HG02870 (cell line): ENCODE data around the gene TMCC3.

Source experiments
- ATAC-seq: cut with Tn5 transposase; IDR thresholded peaks from one replicate; pipeline ENCODE4 v1.9.1; 2021; ENCODE audit warnings: mild to moderate bottlenecking, moderate library complexity; ENCODE audit not compliant: unreplicated experiment

The TMCC3 gene

DNA sequence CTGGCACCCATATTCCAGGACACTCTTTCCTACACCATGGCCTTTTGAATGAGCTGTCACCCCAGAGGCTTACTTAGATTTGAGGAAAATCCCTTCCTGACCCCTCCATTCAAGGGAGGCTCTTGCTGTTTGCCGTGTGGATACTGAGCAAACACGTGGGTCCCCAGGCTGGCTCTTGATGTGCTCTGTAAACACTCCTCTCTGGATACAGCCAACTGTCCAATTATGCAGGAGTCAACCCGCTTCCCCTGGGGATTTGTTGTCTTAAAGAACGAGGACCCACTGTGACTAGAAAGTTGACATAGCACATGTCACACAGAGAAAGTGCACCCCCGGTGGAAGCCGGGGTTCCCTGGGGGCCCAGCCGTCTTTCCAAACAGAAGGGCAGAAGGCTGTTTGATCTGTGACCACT, 114.8 kb downstream of the TMCC3 start:
- ATAC-seq, result no peak

DNA sequence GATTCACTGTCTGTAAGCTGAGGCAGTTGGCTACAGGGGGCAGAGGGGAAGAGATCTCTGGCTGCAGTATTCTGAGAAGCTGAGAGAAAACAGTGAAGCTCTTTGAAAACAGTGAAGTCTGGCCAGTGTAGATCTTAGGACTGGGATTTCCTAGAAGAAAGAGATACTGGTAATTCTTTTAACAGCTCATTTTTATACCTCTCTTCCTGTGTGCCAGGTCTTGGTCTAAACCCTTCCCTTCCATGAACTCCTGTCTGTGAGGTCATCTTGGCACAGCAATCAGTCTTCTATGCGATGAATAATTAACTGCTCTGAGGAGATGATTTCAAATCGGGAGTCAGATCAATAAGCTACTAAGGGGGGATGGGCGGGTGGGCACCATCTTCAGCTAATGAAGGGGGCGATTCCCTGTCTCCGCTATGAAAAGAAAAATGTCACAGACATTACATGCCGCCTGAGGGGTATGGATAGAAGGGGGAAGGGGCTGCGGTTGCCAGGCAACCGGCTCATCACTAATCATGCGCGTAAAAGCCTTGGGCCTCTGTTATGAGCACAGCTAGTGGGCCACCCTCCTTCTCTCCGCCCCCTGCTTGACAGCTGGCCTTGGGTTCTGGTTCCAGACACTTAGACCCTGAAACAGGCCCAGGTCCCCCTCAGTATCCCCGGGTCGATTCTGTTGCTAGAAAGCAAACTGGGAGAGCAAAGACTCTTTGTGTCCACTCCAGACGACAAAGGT, 115.4 kb downstream of the TMCC3 start:
- ATAC-seq, result no peak

DNA sequence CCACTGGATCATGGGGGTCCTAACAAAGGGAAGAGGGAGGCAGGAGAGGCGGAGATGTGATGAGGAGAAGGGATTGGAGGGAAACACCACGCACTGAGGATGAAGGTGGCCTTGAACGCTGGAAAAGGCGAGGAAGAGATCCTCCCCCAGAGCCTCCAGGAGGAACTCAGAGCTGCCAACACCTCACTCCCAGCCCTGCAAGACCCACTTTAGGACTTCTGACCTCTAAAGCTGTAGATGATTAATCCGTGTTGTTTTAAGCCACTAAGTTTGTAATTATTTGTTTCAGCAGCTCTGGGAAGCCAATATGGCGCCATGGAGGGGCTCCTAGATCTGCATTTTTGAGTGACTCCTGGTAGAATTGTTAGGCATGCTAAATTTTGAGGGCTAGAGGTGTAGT, 116.1 kb downstream of the TMCC3 start:
- ATAC-seq, result no peak

DNA sequence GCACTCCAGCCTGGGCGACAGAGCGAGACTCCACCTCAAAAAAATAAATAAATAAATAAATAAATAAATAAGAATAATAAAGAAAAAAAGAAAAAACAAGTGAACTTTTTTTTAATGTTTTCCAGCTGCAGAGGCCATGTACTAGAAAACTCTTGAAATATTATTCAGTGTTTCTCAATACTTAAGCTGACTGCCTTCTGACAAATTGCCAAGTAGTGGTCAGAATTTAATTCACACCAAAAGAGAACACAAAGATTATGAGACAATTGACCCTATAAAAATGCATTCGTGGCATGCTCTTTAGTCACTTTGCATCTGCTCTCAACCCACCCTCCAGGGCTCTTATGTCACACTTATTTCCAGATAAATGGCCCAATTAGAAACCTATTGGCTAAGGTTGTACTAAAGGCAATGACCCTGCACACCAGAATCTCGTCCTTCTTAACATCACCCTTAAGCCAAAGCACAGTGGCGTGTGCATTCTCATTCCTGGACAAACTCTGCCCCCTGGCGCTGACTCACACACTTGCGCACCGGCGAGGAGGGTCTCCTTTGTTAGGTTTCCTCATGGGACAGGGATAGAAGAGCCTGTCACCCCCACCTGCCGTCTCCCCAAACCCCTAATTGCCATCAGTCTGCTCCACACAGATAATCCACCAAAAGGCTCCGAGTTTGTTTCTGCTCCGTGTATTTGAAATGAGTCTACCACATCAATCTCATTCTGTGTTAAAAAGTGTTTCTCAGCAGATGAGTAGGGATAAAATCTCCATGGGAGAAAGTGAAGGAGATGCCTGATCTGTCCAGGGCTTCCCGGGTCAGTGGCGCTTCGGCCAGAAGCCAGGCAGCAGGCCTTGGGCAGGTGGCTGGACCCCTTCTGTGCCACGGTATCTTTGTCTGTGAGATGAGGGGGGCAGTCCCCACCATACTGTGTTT, 117.6 kb downstream of the TMCC3 start:
- ATAC-seq, result peak; percentile 81

DNA sequence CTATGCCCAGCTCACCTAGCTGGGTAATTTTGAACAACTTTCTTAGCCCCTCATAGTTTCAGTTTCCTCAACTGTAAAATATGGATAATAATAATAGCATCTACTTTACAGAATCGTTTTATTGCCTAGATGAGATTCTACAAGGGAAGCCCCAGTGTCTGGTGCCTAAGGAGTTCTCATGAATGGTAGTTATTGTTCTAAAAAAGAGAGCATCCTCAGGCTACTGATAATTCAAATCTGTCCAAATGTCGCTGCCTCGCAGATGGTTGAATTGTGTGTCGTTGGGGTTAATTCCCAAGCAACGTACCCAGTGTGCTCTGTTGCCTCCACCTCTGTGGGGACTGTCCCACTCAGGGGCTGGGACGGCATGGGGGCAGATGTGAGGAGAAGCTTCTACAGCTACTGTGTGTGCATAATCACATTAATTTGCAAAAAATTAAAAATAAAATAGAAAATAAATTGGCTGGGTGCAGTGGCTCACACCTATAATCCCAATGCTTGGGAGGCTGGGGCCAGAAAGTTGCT, 119.1 kb downstream of the TMCC3 start:
- ATAC-seq, result no peak

DNA sequence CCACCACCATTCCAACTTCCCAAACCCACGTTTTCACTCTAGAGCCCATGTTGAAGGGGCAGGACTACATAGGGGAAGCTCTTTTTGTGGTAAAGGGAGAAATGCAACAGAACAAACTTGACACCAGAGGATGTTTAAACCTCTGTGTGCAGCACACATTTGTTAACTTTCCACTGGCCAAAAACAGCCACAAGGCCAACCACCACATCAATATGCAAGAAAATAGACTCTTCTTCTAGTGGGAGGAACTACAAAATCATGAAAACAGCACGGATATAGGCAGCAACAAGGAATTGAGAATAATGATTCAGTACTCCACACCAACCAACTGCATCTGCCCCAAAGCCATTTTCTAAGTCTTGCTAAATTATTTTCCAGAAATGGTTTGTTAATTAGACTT, 124.4 kb downstream of the TMCC3 start:
- peak; percentile 80 for ATAC-seq
